HuH-7.5 (cell line): ENCODE results near the gene CLEC4D.
"Not testable (repeated sequence)": the region's sequence is repeated elsewhere in the genome, so short reads cannot be mapped to it uniquely, and the experiment has no call there.

Source experiments
- DNase-seq: peaks from one replicate; pipeline ENCODE4 v3.0.0; 2011; ENCODE audit warnings: low spot score

CLEC4D gene

GRCh38 chr12:8513256-8513655, at the start of gene CLEC4D:
TSS of gene CLEC4D (plus strand) at chr12:8513503. CDS start at chr12:8513733, 230 bp downstream.
- no peak for DNase-seq

- no peak for DNase-seq
Measured at GRCh38 chr12:8465301-8465996, 47.9 kb upstream of the CLEC4D start.

GRCh38 chr12:8466241-8466640, 47.1 kb upstream of the CLEC4D start:
- DNase-seq = no peak

- no peak for DNase-seq
Measured at GRCh38 chr12:8471090-8471489, 42.2 kb upstream of the CLEC4D start.

GRCh38 chr12:8475508-8476203, 37.6 kb upstream of the CLEC4D start:
- no peak for DNase-seq

- DNase-seq = no peak
Measured at GRCh38 chr12:8482571-8483061, 30.7 kb upstream of the CLEC4D start.

- DNase-seq = no peak
Measured at GRCh38 chr12:8483079-8483478, 30.2 kb upstream of the CLEC4D start.

- no peak for DNase-seq
Measured at GRCh38 chr12:8491646-8492530, 21.4 kb upstream of the CLEC4D start.

GRCh38 chr12:8493084-8493483, 20.2 kb upstream of the CLEC4D start:
- no peak for DNase-seq

GRCh38 chr12:8495671-8496070, 17.6 kb upstream of the CLEC4D start:
- not testable (repeated sequence) for DNase-seq

- DNase-seq = not testable (repeated sequence)
Measured at GRCh38 chr12:8496074-8496473, 17.2 kb upstream of the CLEC4D start.

- no peak for DNase-seq
Measured at GRCh38 chr12:8499616-8500015, 13.7 kb upstream of the CLEC4D start.

- DNase-seq = no peak
Measured at GRCh38 chr12:8501720-8502119, 11.6 kb upstream of the CLEC4D start.

GRCh38 chr12:8504351-8504750, 9.0 kb upstream of the CLEC4D start:
- no peak for DNase-seq

GRCh38 chr12:8507596-8507995, 5.7 kb upstream of the CLEC4D start:
- no peak for DNase-seq

GRCh38 chr12:8508223-8508622, 5.1 kb upstream of the CLEC4D start:
- DNase-seq = no peak

GRCh38 chr12:8508910-8509841, 4.1 kb upstream of the CLEC4D start:
- DNase-seq = no peak

- DNase-seq = no peak
Measured at GRCh38 chr12:8517971-8518370, 4.7 kb downstream of the CLEC4D start.

GRCh38 chr12:8519171-8519570, 5.9 kb downstream of the CLEC4D start:
- DNase-seq = no peak

GRCh38 chr12:8527250-8528130, 14.2 kb downstream of the CLEC4D start:
- no peak for DNase-seq
